ENCODE measurements around the gene RHNO1. TPM values are rescaled to one million over a fixed set of nuclear protein-coding genes. Genes with fewer than 3 reads are reported as not detected.

RHNO1 gene
- total RNA-seq, 4 donors from 2014 or later: 14.3 to 21.3 (median 17.2) TPM

- TF ChIP-seq CTCF (IDR thresholded peaks at IDR 0.05) (no peak), POLR2A (IDR thresholded peaks at IDR 0.05) (no peak)
- H3K4me3 ChIP-seq (ENCODE audit: low read depth, poor library complexity, severe bottlenecking): no peak overlapping the region
- DNase-seq (ENCODE audit: low spot score in 2 of 2): no peak
- intact Hi-C loops (cut with DNase I; ENCODE audit: low total_unique reads): no loop called here
- WGBS, 2 donors: 90 to 92% methylated on average over 6 of the region's 6 CpGs
Measured at GRCh38 chr12:2933586-2933985, 56.6 kb downstream of the RHNO1 start.

- 87 to 89% methylated on average over 6 of the region's 6 CpGs for WGBS, 2 donors
- TF ChIP-seq CTCF (IDR thresholded peaks at IDR 0.05): no peak
- TF ChIP-seq POLR2A (IDR thresholded peaks at IDR 0.05): no peak
- DNase-seq (ENCODE audit: low spot score in 2 of 2): no peak
- H3K4me3 ChIP-seq (ENCODE audit: low read depth, poor library complexity, severe bottlenecking): no peak overlapping the region
- intact Hi-C loops (cut with DNase I; ENCODE audit: low total_unique reads): no loop called here
Measured at GRCh38 chr12:2934371-2934770, 57.3 kb downstream of the RHNO1 start.

GRCh38 chr12:2936301-2936700, 59.3 kb downstream of the RHNO1 start:
- TF ChIP-seq POLR2A (IDR thresholded peaks at IDR 0.05) (no peak), CTCF (IDR thresholded peaks at IDR 0.05) (no peak)
- intact Hi-C loops (cut with DNase I; ENCODE audit: low total_unique reads): no loop called here
- no peak overlapping the region for H3K4me3 ChIP-seq (ENCODE audit: low read depth, poor library complexity, severe bottlenecking)
- no peak for DNase-seq (ENCODE audit: low spot score in 2 of 2)
- WGBS, 2 donors: 93% methylated on average over 11 of the region's 11 CpGs

- H3K4me3 ChIP-seq (ENCODE audit: low read depth, poor library complexity, severe bottlenecking): no peak overlapping the region
- intact Hi-C loops (cut with DNase I; ENCODE audit: low total_unique reads): no loop called here
- no peak for TF ChIP-seq CTCF (IDR thresholded peaks at IDR 0.05)
- TF ChIP-seq POLR2A (IDR thresholded peaks at IDR 0.05): no peak
- no peak for DNase-seq (ENCODE audit: low spot score in 2 of 2)
- 83 to 84% methylated on average over 3 of the region's 3 CpGs for WGBS, 2 donors
Measured at GRCh38 chr12:2937500-2937899, 60.5 kb downstream of the RHNO1 start.

Other genes with a start within 250 kb of the RHNO1 start
- gene FKBP4, start 82.3 kb upstream of the RHNO1 start, total RNA-seq: 10 to 100 TPM; 43.1 to 65.0 (median 50.2) TPM
- gene ITFG2, start 64.6 kb upstream of the RHNO1 start, total RNA-seq: 10 to 100 TPM; 13.9 to 36.1 (median 27.5) TPM
- 1 to 10 TPM in 2 of 4 donors, under 1 TPM in 2; 0.17 to 1.9 (median 0.79) TPM for gene NRIP2, start 42.2 kb upstream of the RHNO1 start, total RNA-seq
- gene TEX52, start 20.2 kb upstream of the RHNO1 start, total RNA-seq: not detected
- 1 to 10 TPM; 1.4 to 6.5 (median 2.9) TPM for gene FOXM1, start within 50 bp of the RHNO1 start, total RNA-seq
- 10 to 100 TPM; 22.8 to 37.3 (median 27.5) TPM for gene TULP3, start 13.7 kb downstream of the RHNO1 start, total RNA-seq
- 10 to 100 TPM; 14.8 to 34.3 (median 23.4) TPM for gene TEAD4, start 82.2 kb downstream of the RHNO1 start, total RNA-seq
- 10 to 100 TPM; 27.9 to 49.1 (median 42.0) TPM for gene TSPAN9, start 200.2 kb downstream of the RHNO1 start, total RNA-seq

Measured in lower leg skin (tissue), 4 donors.